ENCODE results near the gene TGFB2. TPM values are rescaled to one million over a fixed set of nuclear protein-coding genes. Genes with fewer than 3 reads are reported as not detected.

Gene TGFB2
- total and polyA plus RNA-seq, 2 experiments from 2014 or later: 13.6 to 17.1 TPM

DNA sequence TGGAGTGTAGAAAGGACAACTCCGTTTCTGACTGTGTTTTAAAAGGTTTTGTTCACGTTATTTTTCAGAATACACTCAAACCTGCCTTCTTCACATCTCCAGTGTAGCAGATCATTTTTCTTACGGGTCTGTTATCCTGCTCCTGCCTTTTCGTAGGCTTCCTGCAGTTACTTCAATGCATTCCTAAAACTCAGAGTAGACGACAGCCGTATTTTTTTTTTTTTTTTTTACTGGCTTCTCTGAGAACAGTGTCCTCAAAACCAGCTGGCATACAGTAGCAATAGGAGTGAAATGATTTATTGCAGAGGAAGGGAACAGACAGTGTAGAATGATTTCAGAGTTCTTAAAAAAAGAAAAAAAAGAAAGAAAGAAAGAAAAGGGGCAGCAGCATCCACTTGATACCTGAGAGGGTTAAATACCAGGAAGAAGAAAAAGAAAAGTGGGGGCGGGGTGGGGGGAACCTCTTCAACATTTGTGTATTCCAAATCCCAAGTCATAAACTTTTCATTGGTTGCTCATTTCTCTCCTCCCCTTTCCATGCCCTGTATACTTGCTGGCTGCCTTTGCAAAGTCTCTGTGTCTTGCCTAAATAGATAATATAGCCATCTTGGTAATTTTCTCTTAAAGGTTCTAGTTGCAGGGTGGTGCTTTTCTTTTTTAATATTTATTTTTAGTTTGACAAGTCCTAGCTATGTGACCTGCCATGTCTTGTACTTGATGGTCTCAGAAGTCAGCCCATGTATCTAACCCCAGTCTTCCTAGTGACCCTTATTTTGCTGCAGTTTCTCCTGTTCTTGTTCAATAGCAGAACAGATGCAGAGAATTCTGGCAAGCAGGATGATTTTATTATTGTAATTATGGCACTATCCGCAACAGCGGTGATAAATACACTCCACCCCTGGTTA lies 2.8 kb downstream of the TGFB2 start:
- TF ChIP-seq, protein P1, sequence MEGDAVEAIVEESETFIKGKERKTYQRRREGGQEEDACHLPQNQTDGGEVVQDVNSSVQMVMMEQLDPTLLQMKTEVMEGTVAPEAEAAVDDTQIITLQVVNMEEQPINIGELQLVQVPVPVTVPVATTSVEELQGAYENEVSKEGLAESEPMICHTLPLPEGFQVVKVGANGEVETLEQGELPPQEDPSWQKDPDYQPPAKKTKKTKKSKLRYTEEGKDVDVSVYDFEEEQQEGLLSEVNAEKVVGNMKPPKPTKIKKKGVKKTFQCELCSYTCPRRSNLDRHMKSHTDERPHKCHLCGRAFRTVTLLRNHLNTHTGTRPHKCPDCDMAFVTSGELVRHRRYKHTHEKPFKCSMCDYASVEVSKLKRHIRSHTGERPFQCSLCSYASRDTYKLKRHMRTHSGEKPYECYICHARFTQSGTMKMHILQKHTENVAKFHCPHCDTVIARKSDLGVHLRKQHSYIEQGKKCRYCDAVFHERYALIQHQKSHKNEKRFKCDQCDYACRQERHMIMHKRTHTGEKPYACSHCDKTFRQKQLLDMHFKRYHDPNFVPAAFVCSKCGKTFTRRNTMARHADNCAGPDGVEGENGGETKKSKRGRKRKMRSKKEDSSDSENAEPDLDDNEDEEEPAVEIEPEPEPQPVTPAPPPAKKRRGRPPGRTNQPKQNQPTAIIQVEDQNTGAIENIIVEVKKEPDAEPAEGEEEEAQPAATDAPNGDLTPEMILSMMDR (IDR thresholded peaks at IDR 0.05; ENCODE audit: poor library complexity): no peak
- TF ChIP-seq EZH2phosphoT487 (IDR thresholded peaks at IDR 0.05; ENCODE audit: low read depth, severe bottlenecking, unreplicated experiment) (no peak), EZH2 (IDR thresholded peaks at IDR 0.05; ENCODE audit: borderline replicate concordance) (no peak)
- Histone ChIP-seq H3K36me3 (replicated peaks; ENCODE audit: insufficient read depth, low read depth) (no peaks in the 10 kb centered on the region), H3K9me2 (replicated peaks; ENCODE audit: insufficient read depth) (no peaks in the 10 kb centered on the region), H3K9me3 (ENCODE audit: low read depth) (no peaks in the 10 kb centered on the region), H2AFZ (no peak overlapping the region), H3K27ac (peak overlapping the region; percentile 90), H3K4me1 (ENCODE audit: insufficient read depth) (peaks cover 4% of the 10 kb centered on the region), H3K27me3 (no peaks in the 10 kb centered on the region), H4K20me1 (ENCODE audit: insufficient read depth, poor library complexity, severe bottlenecking) (no peaks in the 10 kb centered on the region), H3K4me2 (peak overlapping the region; percentile 92), H3K4me3 (peak overlapping the region; percentile 73), H3K79me2 (peaks cover 41% of the 10 kb centered on the region)
- peak; percentile 72 for DNase-seq (ENCODE audit: low spot score)
- WGBS (ENCODE audit: low lambda C conversion rate, missing lambda C conversion rate): 18% methylated on average over 9 of the region's 9 CpGs

- H3K36me3 ChIP-seq (replicated peaks; ENCODE audit: insufficient read depth, low read depth): no peaks in the 10 kb centered on the region
- peak overlapping the region; percentile 29 for H3K27ac ChIP-seq
- H3K79me2 ChIP-seq: peaks cover 47% of the 10 kb centered on the region
- H3K9me2 ChIP-seq (replicated peaks; ENCODE audit: insufficient read depth): no peaks in the 10 kb centered on the region
- no peaks in the 10 kb centered on the region for H3K9me3 ChIP-seq (ENCODE audit: low read depth)
- H3K4me3 ChIP-seq: peak overlapping the region; percentile 6
- H3K4me2 ChIP-seq: peak overlapping the region; percentile 92
- H3K27me3 ChIP-seq: no peaks in the 10 kb centered on the region
- H2AFZ ChIP-seq: no peak overlapping the region
- TF ChIP-seq EZH2 (IDR thresholded peaks at IDR 0.05; ENCODE audit: borderline replicate concordance): no peak
- TF ChIP-seq, protein P1 (IDR thresholded peaks at IDR 0.05; ENCODE audit: poor library complexity): no peak
- no peak for TF ChIP-seq EZH2phosphoT487 (IDR thresholded peaks at IDR 0.05; ENCODE audit: low read depth, severe bottlenecking, unreplicated experiment)
- peaks cover 4% of the 10 kb centered on the region for H3K4me1 ChIP-seq (ENCODE audit: insufficient read depth)
- WGBS (ENCODE audit: low lambda C conversion rate, missing lambda C conversion rate): 43% methylated on average over 3 of the region's 3 CpGs
- H4K20me1 ChIP-seq (ENCODE audit: insufficient read depth, poor library complexity, severe bottlenecking): no peaks in the 10 kb centered on the region
- no peak for DNase-seq (ENCODE audit: low spot score)
These were observed 3.5 kb downstream of the TGFB2 start for GRCh38 chr1:218348628-218349071.

GRCh38 chr1:218349348-218350034 lies 4.4 kb downstream of the TGFB2 start:
- no peaks in the 10 kb centered on the region for H3K36me3 ChIP-seq (replicated peaks; ENCODE audit: insufficient read depth, low read depth)
- no peaks in the 10 kb centered on the region for H3K9me2 ChIP-seq (replicated peaks; ENCODE audit: insufficient read depth)
- H2AFZ ChIP-seq: no peak overlapping the region
- H3K27ac ChIP-seq: peak overlapping the region; percentile 29
- no peaks in the 10 kb centered on the region for H3K9me3 ChIP-seq (ENCODE audit: low read depth)
- peak overlapping the region; percentile 92 for H3K4me2 ChIP-seq
- no peak for DNase-seq (ENCODE audit: low spot score)
- H3K4me1 ChIP-seq (ENCODE audit: insufficient read depth): peaks cover 4% of the 10 kb centered on the region
- H3K4me3 ChIP-seq: peak overlapping the region; percentile 6
- no peaks in the 10 kb centered on the region for H3K27me3 ChIP-seq
- TF ChIP-seq, protein P1 (IDR thresholded peaks at IDR 0.05; ENCODE audit: poor library complexity): no peak
- no peak for TF ChIP-seq EZH2phosphoT487 (IDR thresholded peaks at IDR 0.05; ENCODE audit: low read depth, severe bottlenecking, unreplicated experiment)
- TF ChIP-seq EZH2 (IDR thresholded peaks at IDR 0.05; ENCODE audit: borderline replicate concordance): no peak
- WGBS (ENCODE audit: low lambda C conversion rate, missing lambda C conversion rate): 70% methylated on average over 5 of the region's 5 CpGs
- peaks cover 55% of the 10 kb centered on the region for H3K79me2 ChIP-seq
- no peaks in the 10 kb centered on the region for H4K20me1 ChIP-seq (ENCODE audit: insufficient read depth, poor library complexity, severe bottlenecking)
